ENCODE data around the gene NTRK1.
"Not testable (repeated sequence)": the region's sequence is repeated elsewhere in the genome, so short reads cannot be mapped to it uniquely, and the experiment has no call there.

The NTRK1 gene

DNA sequence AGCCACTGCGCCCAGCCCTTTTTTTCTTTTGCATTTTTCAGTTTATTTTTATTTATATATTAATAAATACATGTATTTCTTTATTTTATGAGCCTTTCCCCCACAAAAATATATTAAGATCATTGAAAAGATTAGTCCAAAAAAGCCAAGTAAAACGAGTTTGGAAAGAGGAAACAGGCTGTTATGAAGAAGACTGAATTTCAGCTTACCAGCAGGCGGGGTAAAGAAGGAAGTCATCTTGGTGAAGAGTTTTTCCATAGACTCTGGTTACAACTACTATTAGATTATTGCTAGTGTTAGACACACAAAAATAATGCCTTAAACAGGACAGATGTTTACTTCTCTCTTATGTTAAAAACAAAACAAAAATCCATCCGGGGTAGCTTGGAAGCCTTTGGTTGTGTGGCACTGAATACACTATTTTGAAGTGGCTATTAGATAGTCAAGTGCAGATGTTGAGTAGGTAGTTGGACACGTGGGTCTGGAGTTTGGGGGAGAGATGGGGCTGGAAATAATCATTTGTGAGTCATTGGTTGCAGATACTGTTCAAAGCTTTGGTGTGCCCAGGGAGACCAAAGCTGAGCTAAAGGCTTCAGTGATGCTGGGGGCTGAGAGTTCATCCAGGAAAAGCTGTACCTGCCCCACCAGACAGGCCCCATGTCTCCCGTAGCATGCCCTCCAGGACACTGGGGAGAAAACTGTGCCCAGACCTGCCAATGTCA lies 51.1 kb downstream of the NTRK1 start:
- no peak for DNase-seq (ENCODE audit: low read depth in 2 of 3, low spot score in 2 of 3)

DNA sequence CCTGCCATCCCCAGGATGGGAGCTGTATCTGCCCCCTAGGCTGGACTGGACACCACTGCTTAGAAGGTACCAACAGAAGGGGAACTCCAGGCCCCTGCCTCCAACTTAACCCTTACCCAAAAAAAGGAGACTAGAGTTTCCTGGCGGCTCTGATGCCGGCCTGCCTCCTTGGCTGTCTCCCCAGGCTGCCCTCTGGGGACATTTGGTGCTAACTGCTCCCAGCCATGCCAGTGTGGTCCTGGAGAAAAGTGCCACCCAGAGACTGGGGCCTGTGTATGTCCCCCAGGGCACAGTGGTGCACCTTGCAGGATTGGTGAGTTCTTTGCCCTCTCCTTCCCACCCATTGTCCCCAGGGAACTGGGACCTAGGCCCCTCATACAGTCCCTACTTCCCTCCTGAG lies 51.6 kb downstream of the NTRK1 start:
- no peak for DNase-seq (ENCODE audit: low read depth in 2 of 3, low spot score in 2 of 3)

DNA sequence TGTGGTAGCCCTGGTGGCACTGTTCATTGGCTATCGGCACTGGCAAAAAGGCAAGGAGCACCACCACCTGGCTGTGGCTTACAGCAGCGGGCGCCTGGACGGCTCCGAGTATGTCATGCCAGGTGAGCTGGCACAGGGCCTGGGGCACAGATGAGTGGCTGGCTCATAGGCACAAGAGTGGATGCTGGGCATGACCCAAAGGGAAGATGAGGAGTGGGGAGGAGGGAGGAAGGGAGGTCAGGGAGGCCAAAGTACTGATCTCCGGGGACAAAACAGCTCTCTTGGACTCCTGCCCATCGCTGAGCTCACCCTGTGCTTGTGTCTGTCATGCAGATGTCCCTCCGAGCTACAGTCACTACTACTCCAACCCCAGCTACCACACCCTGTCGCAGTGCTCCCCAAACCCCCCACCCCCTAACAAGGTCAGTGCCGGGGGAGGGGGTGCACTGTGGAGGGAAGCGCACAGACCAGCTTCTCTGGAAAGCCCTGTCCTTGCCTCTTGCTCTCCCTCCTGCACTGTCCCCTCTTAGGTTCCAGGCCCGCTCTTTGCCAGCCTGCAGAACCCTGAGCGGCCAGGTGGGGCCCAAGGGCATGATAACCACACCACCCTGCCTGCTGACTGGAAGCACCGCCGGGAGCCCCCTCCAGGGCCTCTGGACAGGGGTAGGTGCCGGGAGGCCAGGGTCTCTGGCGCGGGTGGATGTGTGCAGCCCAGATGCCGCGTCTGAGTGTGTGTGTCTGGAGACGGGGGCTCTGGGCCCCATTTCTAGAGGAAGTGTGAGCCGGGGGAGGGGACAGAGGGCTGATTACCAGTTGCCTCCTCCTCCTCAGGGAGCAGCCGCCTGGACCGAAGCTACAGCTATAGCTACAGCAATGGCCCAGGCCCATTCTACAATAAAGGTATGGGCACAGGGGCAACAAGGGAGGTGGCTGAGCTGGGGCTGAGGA lies 52.5 kb downstream of the NTRK1 start:
- DNase-seq (ENCODE audit: low read depth in 2 of 3, low spot score in 2 of 3): no peak

DNA sequence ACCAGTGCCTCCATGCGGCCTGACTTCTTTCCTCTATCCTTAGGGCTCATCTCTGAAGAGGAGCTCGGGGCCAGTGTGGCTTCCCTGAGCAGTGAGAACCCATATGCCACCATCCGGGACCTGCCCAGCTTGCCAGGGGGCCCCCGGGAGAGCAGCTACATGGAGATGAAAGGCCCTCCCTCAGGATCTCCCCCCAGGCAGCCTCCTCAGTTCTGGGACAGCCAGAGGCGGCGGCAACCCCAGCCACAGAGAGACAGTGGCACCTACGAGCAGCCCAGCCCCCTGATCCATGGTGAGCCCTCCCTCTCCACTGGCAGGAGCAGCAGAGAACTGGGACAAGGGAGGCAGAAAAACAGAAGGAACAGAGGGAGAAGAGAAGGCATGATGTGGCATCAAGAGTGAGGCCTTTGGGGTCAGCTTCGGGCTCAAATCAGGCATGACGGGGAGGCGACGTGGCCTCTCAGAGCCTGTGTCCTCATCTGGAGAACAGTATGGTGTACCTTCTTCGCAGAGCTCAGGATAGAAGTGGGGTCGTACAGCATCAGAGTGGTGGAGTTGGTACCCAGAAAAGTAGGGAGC lies 53.2 kb downstream of the NTRK1 start:
- no peak for DNase-seq (ENCODE audit: low read depth in 2 of 3, low spot score in 2 of 3)

DNA sequence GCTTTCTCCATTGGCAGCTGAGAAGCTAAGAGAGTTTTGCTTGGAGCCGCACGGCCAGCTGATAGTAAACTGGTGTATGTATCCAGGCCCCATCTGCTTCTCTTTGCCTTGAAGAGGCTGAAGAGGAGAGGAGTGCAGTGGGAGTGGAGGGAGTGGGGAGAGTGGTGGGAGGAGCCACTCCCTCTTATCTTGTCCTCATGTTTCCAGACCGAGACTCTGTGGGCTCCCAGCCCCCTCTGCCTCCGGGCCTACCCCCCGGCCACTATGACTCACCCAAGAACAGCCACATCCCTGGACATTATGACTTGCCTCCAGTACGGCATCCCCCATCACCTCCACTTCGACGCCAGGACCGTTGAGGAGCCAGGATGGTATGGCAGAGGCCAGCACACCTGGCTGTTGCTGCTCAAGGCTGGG lies 53.8 kb downstream of the NTRK1 start:
- no peak for DNase-seq (ENCODE audit: low read depth in 2 of 3, low spot score in 2 of 3)

DNA sequence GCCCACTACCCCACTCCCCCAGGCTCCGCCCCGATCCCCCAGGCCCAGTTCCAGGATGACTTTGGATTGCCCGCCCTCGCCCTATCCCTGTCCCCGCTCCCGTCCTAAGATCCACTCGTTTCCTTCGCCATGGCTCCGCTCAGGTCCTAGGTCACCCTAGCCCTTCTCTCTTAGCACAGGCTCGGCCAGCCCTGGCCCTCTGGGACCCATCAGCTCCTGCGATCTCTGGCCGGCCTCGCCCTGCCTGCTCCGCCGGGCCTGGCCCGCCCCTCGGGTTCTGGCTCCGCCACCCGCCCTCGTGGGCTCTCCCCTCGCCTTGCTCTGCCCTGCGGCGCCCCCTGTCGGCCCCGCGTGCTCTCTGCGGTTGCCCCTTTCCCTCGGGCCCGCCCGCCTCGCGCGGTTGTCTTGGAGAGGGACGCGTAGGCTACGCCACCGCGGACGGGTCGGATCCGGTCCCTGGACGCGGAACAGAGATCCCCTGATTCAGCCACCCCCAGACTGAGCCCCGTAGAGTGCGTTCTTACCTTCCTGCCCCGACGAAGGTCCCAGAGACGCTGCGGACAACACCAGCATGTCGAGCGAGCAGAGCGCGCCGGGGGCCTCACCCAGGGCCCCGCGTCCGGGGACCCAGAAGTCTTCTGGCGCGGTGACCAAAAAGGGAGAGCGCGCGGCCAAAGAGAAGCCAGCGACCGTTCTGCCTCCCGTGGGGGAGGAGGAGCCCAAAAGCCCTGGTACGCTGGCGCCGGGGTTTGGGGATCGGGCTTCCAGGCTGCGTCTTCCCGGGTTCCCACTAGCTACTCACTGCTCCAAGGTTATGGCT lies 59.8 kb downstream of the NTRK1 start, which contains the start of gene LRRC71:
TSS of gene LRRC71 (plus strand) at position 400 of the 820 bp plus-strand sequence. CDS start at position 572, 172 bp downstream.
- peak; percentile 51 to 72 (median 61) for DNase-seq (ENCODE audit: low read depth in 2 of 3, low spot score in 2 of 3)

DNA sequence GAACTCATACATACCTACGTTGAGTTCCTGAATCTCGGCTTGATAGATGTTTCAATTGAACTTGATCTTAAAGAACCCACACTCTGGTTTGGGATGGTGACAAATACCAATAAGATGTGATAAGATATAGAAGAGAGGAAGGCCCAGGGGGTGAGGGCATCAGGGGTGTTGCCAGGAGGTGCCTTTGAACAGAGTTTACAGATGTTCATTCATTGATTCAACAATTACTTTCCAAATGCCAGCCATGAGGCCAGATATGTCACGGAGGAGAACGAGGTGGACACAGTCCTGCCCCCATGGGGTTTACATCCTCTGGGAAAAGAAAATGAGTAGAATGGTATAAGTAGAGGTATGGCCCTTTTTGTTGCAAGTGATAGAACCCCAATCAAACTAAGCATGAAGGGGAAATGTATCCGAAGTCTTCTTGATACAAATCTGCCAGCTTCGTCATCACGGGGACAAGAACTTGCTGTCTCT lies 60.4 kb downstream of the NTRK1 start:
- DNase-seq (ENCODE audit: low read depth in 2 of 3, low spot score in 2 of 3): no peak

DNA sequence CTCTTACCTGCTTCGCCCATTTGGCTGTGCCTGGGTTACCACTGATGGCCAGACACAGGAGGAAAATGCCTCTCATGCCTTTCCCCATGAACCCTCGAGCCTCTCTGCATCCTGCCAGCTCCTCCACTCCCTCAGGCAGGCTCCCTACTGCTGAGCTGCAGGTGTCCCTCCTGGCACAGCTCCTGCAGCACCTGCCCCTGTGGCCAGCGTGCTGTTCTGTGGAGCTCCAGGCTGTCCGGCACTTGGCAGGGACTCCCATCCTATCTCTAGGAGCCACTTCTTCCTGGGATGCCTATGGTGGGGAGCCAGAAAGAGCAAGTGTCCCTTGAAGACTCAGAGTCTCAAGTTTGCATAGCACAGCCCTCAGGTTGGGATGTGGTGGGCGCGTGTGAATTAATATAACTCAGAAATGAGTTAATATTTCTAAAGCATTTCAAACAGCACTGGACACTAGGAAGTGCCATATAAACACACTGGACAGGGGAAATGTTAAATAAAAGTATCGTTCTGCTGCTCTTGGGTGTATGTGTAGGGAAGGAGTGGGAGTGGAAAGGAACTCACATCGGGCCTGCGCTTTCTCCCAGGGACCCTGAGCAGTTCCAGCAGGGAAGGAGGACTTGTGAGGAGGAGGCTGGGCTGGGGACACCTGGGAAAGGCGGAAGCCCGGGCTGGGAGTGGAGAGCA lies 62.5 kb downstream of the NTRK1 start:
- DNase-seq (ENCODE audit: low read depth in 2 of 3, low spot score in 2 of 3): no peak

DNA sequence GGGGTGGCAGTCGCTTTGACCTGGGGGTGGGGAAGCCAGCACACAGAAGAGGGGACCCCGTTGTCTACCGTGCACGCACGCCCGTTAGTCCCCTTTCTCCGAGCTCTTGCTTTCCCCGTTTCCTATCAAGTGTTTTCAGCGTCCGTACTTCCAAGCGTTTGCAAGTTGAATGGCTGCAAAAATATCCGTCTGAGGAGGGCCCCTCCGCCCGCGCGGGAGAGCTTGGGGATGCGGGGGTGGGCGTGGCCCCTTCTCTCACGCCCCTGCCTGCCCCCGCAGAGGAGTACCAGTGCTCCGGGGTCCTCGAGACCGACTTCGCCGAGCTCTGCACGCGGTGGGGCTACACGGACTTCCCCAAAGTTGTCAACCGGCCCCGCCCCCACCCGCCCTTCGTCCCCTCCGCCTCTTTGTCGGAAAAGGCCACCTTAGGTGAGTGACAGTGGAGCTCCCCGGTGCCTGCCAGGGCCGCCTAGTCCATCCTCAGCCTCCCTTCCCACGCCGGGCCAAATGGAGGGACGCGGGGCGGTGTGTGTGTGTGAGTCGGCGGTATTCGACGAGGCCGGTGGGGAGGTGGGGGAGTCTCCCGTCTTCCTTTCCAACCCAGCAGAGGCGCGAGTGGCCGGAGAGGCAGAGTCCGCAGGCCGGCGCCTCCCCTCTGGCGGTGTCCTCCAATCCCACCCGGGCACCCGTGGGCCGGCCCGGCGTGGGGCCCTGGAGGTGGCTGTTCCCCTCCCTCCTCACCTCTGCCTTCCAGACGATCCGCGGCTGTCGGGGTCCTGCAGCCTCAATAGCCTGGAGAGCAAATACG lies 63.2 kb downstream of the NTRK1 start:
- DNase-seq (ENCODE audit: low read depth in 2 of 3, low spot score in 2 of 3): no peak

DNA sequence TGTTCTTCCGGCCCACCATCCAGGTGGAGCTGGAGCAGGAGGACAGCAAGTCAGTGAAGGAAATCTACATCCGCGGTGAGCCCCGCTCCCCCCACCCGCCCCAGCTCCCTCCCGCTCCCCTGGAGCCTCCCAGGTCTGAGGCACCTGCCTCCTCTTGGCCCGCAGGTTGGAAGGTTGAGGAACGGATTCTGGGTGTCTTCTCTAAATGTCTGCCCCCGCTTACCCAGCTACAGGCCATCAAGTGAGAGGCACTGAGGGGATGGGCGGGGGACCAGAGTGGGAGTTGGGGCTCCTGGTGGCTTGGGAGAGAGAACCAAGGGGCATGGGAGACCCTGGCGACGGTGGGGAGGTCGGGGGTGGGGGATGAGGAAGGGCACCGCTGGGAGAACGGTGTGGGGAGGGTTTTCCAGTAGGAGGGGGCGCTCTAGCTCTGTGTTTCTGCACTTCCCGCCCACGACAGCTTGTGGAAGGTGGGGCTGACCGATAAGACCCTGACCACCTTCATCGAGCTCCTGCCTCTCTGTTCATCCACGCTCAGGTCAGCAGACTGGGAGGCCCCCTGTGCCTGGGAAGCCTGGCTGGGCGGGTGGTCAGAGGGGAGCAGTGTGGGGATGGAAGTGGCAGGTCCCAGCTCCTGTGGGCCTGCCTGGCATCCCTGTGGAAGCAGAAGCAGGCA lies 64.0 kb downstream of the NTRK1 start:
- DNase-seq (ENCODE audit: low read depth in 2 of 3, low spot score in 2 of 3): no peak

DNA sequence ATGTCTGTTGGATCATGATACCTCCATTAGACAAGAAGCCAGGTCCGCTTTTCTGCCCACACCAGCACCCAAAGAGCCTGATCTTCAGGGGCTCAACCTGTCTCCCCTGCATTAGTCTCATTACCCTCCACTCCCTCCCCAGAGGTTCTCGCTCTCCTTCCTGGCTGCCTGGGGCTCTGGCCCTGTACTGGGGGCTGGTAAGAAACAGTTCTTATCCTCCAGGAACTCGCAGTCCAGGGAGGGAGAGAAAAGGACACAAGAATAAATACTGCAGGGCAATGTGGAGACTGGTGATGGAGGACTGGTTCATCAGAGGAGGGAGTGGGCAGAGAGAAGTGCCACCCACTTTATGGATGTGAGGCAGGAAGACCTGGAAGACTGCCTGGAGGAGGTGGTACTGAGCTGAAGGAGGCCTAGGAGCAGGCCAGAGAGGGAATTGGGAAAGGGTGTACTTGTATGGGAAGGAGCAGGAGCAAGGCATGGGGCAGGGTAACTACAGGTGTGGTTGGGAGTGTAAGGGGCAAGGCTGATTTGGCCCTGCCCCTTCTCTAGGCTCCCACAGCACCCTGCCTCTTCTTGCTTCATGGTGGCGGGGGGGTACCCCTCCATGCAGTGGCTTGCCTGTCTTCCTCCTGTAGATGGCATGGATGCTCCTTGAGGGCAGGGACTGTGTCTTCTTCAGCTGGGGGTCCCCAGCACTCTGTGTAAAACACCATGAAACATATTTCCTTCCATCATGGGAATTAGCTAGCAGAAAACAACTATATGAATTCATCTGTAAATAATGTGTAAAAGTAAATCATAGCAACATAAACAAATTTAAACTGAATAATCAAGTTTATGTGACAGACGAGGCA lies 64.7 kb downstream of the NTRK1 start:
- DNase-seq (ENCODE audit: low read depth in 2 of 3, low spot score in 2 of 3): no peak

DNA sequence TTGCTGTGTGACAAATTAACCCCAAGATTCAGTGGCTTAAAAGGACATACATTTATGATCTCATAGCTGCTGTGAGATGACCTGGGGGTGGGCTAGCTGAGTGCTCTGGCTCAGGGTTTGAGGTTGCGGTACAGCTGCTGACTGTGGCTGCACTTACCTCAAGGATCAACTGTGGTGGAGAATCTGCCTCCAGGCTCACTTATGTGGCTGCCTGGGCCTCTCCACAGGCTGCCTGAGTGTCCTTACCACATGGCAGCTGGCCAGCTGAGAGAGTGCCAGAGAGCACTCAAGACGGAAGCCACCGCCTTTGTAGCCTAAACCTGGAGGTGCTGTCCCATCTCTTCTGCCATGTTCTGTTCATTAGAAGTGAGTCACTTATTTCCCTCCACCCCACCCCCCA lies 65.5 kb downstream of the NTRK1 start:
- DNase-seq (ENCODE audit: low read depth in 2 of 3, low spot score in 2 of 3): peak in 2 of 3 experiments; percentile 49 to 53

DNA sequence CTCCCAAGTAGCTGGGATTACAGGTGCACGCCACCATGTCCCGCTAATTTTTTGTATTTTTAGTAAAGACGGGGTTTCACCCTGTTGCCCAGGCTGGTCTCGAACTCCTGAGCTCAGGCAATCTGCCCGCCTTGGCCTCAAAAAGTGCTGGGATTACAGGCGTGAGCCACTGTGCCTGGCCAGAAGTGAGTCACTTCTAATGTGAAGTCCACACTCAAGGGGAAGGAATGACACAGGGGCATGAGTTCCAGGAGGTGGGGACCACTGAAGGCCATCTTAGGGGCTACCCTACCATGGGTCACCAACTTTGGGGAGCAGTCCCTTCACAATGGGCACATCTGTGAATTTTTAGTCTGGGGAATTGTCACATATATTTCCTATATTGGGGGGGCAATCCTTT lies 66.0 kb downstream of the NTRK1 start:
- DNase-seq (ENCODE audit: low read depth in 2 of 3, low spot score in 2 of 3): not testable (repeated sequence)

DNA sequence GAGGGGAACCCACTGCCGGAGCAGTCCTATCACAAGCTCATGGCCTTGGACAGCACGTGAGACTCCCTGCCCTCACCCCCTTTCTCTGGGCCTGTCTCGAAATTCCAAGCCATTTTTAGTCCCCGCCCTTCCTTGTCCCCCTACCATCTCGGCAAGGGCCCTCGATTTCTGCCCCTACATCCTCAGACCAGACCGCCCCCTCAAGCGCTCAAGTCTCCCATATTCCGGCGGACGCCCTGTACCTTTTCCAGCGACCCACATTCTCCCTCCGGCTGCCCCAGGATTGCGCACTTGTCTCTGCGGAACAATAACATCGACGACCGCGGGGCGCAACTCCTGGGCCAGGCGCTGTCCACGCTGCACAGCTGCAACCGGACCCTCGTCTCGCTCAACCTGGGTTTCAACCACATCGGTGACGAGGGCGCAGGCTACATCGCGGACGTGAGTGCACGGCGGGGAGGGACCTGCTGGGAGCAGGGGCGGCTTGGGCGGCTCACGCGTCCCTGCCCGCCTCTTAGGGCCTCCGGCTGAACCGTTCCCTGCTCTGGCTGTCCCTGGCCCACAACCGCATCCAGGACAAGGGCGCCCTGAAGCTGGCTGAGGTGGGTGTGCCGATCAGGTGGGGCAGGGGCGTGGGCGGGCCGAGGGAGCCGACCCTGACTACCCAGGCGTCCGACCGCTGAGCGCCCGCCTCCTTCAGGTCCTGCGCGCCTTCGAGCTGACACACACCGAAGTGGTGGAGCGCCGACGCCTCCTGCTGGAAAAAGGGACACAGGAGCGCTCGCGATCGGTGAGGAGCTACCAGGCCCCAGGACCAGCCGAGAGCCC lies 66.8 kb downstream of the NTRK1 start:
- peak; percentile 39 to 53 (median 50) for DNase-seq (ENCODE audit: low read depth in 2 of 3, low spot score in 2 of 3)

DNA sequence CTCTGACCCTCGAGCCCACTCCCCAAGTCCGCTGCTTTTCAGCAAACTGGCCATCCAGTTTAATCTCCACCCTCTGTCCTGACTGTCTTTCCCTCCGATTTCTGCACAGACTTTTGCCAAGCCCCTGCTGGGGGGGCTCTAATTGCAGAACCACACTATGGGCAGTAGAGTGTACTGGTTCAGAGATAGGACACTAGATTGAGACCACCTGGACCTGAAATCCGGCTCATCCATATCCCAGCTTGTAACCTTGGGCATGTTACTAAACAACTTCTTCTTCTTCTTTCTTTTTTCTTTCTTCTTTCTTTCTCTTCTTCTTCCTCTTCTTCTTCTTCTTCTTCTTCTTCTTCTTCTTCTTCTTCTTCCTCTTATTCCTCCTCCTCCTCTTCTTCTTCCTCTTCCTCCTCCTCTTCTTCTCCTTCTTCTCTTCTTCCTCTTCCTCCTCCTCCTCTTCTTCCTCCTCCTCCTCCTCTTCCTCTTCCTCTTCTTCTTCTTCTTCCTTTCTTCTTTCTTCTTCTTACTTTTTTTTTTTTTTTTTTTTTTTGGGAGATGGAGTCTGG lies 67.5 kb downstream of the NTRK1 start:
- DNase-seq (ENCODE audit: low read depth in 2 of 3, low spot score in 2 of 3): no peak

DNA sequence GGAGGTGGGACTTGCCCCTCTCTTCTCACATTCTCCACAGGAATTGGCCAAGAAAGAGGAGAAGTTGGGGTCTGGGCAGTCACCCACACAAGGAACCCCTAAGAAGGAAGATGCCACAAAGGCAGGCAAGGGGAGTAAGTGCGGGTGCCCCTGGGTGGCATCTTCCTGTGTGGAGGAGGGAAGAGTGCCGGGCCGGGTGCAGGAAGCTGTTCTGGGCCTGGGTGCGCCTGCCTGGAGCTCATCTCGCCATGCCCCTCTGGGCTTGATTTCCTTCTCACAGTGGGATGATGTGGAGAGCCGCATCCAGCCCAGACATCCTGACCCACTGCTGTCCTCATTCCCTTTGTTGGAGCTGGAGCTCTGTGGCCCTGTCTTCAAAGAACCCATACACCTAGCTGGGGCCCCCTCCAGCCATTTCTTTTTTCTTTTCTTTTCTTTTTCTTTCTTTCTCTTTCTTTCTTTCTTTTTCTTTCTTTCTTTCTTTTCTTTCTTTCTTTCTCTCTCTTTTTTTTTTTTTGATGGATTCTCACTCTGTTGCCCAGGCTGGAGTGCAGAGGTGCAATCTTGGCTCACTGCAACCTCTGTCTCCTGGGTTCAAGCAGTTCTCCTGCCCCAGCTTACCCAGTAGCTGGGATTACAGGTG lies 69.1 kb downstream of the NTRK1 start:
- no peak for DNase-seq (ENCODE audit: low read depth in 2 of 3, low spot score in 2 of 3)
